ACC112 (cell line): ENCODE measurements around the gene ASXL2.
"Not testable (repeated sequence)": the region's sequence is repeated elsewhere in the genome, so short reads cannot be mapped to it uniquely, and the experiment has no call there.

Experiments
- H2AFZ ChIP-seq: fragments of 200-600 bp; sonication (generic); one replicate; pipeline ENCODE4 v1.6.0; 2017; ENCODE audit warnings: antibody characterized with exemption, low read length; ENCODE audit not compliant: unreplicated experiment
- H3K27ac ChIP-seq: fragments of 200-600 bp; sonication (generic); 2 replicates; pipeline ENCODE4 v1.5.1; 2014; ENCODE audit warnings: low read depth, mild to moderate bottlenecking, antibody characterized with exemption, low read length, moderate library complexity
- H3K27me3 ChIP-seq: fragments of 200-600 bp; sonication (generic); 2 replicates; pipeline ENCODE4 v1.6.1; 2014; ENCODE audit warnings: mild to moderate bottlenecking, antibody characterized with exemption, low read length, moderate library complexity, mixed read lengths; ENCODE audit not compliant: insufficient read depth
- H3K36me3 ChIP-seq: fragments of 200-600 bp; sonication (generic); 2 replicates; pipeline ENCODE4 v1.6.1; 2016; ENCODE audit warnings: mild to moderate bottlenecking, antibody characterized with exemption, low read length, moderate library complexity, mixed read lengths; ENCODE audit not compliant: insufficient read depth
- H3K4me1 ChIP-seq: fragments of 200-600 bp; sonication (generic); one replicate; pipeline ENCODE4 v1.6.1; 2016; ENCODE audit warnings: low read length, mixed read lengths; ENCODE audit not compliant: insufficient read depth, unreplicated experiment, control insufficient read depth
- H3K4me3 ChIP-seq: fragments of 200-600 bp; sonication (generic); 2 replicates; pipeline ENCODE4 v1.5.1; 2014; ENCODE audit warnings: mild to moderate bottlenecking, low read depth, low read length
- H3K79me2 ChIP-seq: fragments of 200-600 bp; sonication (generic); one replicate; pipeline ENCODE4 v1.6.0; 2016; ENCODE audit warnings: low read length; ENCODE audit not compliant: control insufficient read depth, unreplicated experiment, insufficient read depth

Gene ASXL2

GRCh38 chr2:25833566-25833965 lies 44.7 kb downstream of the ASXL2 start:
- peaks cover 26% of the 10 kb centered on the region for H3K36me3 ChIP-seq
- no peaks in the 10 kb centered on the region for H3K27me3 ChIP-seq
- no peak overlapping the region for H2AFZ ChIP-seq
- peaks cover 14% of the 10 kb centered on the region for H3K4me1 ChIP-seq
- H3K4me3 ChIP-seq: no peak overlapping the region
- peaks cover 14% of the 10 kb centered on the region for H3K79me2 ChIP-seq
- H3K27ac ChIP-seq: no peak overlapping the region

- Histone ChIP-seq H2AFZ (no peak overlapping the region), H3K27me3 (no peaks in the 10 kb centered on the region), H3K4me1 (peaks cover 14% of the 10 kb centered on the region), H3K4me3 (no peak overlapping the region), H3K27ac (no peak overlapping the region), H3K79me2 (peaks cover 8% of the 10 kb centered on the region), H3K36me3 (peaks cover 26% of the 10 kb centered on the region)
Observed at GRCh38 chr2:25832897-25833296, 45.4 kb downstream of the ASXL2 start.

- Histone ChIP-seq H2AFZ (no peak overlapping the region), H3K79me2 (peaks cover 8% of the 10 kb centered on the region), H3K27ac (no peak overlapping the region)
Observed at GRCh38 chr2:25831746-25832449, 46.4 kb downstream of the ASXL2 start.

GRCh38 chr2:25829828-25830227 lies 48.5 kb downstream of the ASXL2 start:
- Histone ChIP-seq H2AFZ (no peak overlapping the region), H3K27ac (no peak overlapping the region), H3K4me1 (peaks cover 14% of the 10 kb centered on the region), H3K27me3 (no peaks in the 10 kb centered on the region), H3K4me3 (no peak overlapping the region), H3K79me2 (peaks cover 14% of the 10 kb centered on the region), H3K36me3 (peaks cover 21% of the 10 kb centered on the region)

More at GRCh38 chr2:25831746-25832449, 46.4 kb downstream of the ASXL2 start:
- Histone ChIP-seq H3K27me3 (no peaks in the 10 kb centered on the region), H3K4me1 (peaks cover 14% of the 10 kb centered on the region), H3K4me3 (no peak overlapping the region), H3K36me3 (peaks cover 26% of the 10 kb centered on the region)

- Histone ChIP-seq H3K4me3 (no peak overlapping the region), H2AFZ (no peak overlapping the region), H3K36me3 (peaks cover 18% of the 10 kb centered on the region), H3K4me1 (peaks cover 14% of the 10 kb centered on the region), H3K79me2 (peaks cover 14% of the 10 kb centered on the region), H3K27me3 (no peaks in the 10 kb centered on the region), H3K27ac (no peak overlapping the region)
Observed at GRCh38 chr2:25829377-25829704, 48.9 kb downstream of the ASXL2 start.

- H3K4me1 ChIP-seq: peaks cover 14% of the 10 kb centered on the region
- H2AFZ ChIP-seq, H3K4me3 ChIP-seq, H3K27me3 ChIP-seq, H3K27ac ChIP-seq: not testable (repeated sequence)
- peaks cover 15% of the 10 kb centered on the region for H3K36me3 ChIP-seq
- peaks cover 10% of the 10 kb centered on the region for H3K79me2 ChIP-seq
Observed at GRCh38 chr2:25828532-25829376, 49.5 kb downstream of the ASXL2 start.

GRCh38 chr2:25825238-25825637 lies 53.0 kb downstream of the ASXL2 start:
- H3K27ac ChIP-seq: no peak overlapping the region

GRCh38 chr2:25824718-25825117 lies 53.6 kb downstream of the ASXL2 start:
- no peak overlapping the region for H3K4me3 ChIP-seq
- no peaks in the 10 kb centered on the region for H3K27me3 ChIP-seq
- peaks cover 18% of the 10 kb centered on the region for H3K4me1 ChIP-seq
- 0 out of 2 replicates have a peak, but pooled peaks cover 4% of the 10 kb centered on the region for H3K36me3 ChIP-seq
- peaks cover 6% of the 10 kb centered on the region for H3K79me2 ChIP-seq
- no peak overlapping the region for H2AFZ ChIP-seq
- H3K27ac ChIP-seq: no peak overlapping the region

More at GRCh38 chr2:25825238-25825637, 53.0 kb downstream of the ASXL2 start:
- H3K4me3 ChIP-seq: no peak overlapping the region
- H3K36me3 ChIP-seq: 0 out of 2 replicates have a peak, but pooled peaks cover 4% of the 10 kb centered on the region
- H3K4me1 ChIP-seq: peaks cover 22% of the 10 kb centered on the region
- peaks cover 6% of the 10 kb centered on the region for H3K79me2 ChIP-seq
- H3K27me3 ChIP-seq: no peaks in the 10 kb centered on the region
- H2AFZ ChIP-seq: no peak overlapping the region

GRCh38 chr2:25824216-25824615 lies 54.1 kb downstream of the ASXL2 start:
- Histone ChIP-seq H3K79me2 (peaks cover 6% of the 10 kb centered on the region), H3K4me1 (peaks cover 13% of the 10 kb centered on the region), H3K36me3 (0 out of 2 replicates have a peak, but pooled peaks cover 4% of the 10 kb centered on the region)

GRCh38 chr2:25822190-25823117 lies 55.8 kb downstream of the ASXL2 start:
- H3K27me3 ChIP-seq: no peaks in the 10 kb centered on the region
- H3K79me2 ChIP-seq: peaks cover 14% of the 10 kb centered on the region
- H3K4me1 ChIP-seq: peaks cover 8% of the 10 kb centered on the region
- H3K36me3 ChIP-seq: 0 out of 2 replicates have a peak, but pooled peaks cover 4% of the 10 kb centered on the region
- H3K4me3 ChIP-seq: no peak overlapping the region
- no peak overlapping the region for H2AFZ ChIP-seq
- H3K27ac ChIP-seq: no peak overlapping the region

More at GRCh38 chr2:25824216-25824615, 54.1 kb downstream of the ASXL2 start:
- Histone ChIP-seq H3K4me3 (no peak overlapping the region), H2AFZ (no peak overlapping the region), H3K27me3 (no peaks in the 10 kb centered on the region), H3K27ac (no peak overlapping the region)
